Measurements from ENCODE around the gene ERICH2. TPM values are rescaled to one million over a fixed set of nuclear protein-coding genes. Genes with fewer than 3 reads are reported as not detected.

The ERICH2 gene
- total and polyA plus RNA-seq, 2 of the 13 experiments (the other 11 are each of a cell fraction or from before 2014, with no cell fraction given): not detected

DNA sequence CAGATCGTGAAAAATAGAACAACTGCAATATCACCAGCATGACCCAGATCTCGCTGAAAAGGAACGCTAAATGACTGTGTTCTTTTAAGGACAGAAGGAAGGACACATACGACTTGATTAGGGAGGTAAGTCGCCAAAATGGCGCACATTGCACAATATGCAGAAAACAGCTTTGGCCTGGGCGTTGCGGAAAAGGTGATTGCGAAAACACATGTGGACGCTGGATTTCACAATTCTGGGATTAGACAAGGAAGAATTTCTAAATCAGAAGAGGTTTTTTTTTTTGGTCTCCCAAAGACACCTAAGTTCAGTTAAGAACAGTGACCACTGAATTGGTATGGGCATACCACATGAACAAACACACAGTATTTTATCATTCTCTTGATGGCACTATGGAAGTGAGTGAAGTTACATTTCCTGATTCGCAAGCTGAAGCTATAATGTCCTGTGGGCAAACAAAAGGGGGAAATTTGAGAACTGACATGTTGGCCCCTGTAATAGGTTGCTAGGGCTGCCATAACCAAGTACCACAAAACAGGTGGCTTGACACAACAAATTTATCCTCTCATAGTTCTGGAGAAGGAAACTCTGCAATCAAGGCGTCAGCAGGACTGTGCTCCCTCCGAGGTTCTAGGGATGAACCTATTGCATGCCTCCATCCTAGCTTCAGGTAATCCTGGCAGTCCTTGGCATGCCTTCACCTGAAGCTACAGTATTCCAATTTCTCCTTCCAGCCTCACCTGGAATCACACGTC is 25.8 kb upstream of the ERICH2 start (continued):
- TF ChIP-seq, protein P1, sequence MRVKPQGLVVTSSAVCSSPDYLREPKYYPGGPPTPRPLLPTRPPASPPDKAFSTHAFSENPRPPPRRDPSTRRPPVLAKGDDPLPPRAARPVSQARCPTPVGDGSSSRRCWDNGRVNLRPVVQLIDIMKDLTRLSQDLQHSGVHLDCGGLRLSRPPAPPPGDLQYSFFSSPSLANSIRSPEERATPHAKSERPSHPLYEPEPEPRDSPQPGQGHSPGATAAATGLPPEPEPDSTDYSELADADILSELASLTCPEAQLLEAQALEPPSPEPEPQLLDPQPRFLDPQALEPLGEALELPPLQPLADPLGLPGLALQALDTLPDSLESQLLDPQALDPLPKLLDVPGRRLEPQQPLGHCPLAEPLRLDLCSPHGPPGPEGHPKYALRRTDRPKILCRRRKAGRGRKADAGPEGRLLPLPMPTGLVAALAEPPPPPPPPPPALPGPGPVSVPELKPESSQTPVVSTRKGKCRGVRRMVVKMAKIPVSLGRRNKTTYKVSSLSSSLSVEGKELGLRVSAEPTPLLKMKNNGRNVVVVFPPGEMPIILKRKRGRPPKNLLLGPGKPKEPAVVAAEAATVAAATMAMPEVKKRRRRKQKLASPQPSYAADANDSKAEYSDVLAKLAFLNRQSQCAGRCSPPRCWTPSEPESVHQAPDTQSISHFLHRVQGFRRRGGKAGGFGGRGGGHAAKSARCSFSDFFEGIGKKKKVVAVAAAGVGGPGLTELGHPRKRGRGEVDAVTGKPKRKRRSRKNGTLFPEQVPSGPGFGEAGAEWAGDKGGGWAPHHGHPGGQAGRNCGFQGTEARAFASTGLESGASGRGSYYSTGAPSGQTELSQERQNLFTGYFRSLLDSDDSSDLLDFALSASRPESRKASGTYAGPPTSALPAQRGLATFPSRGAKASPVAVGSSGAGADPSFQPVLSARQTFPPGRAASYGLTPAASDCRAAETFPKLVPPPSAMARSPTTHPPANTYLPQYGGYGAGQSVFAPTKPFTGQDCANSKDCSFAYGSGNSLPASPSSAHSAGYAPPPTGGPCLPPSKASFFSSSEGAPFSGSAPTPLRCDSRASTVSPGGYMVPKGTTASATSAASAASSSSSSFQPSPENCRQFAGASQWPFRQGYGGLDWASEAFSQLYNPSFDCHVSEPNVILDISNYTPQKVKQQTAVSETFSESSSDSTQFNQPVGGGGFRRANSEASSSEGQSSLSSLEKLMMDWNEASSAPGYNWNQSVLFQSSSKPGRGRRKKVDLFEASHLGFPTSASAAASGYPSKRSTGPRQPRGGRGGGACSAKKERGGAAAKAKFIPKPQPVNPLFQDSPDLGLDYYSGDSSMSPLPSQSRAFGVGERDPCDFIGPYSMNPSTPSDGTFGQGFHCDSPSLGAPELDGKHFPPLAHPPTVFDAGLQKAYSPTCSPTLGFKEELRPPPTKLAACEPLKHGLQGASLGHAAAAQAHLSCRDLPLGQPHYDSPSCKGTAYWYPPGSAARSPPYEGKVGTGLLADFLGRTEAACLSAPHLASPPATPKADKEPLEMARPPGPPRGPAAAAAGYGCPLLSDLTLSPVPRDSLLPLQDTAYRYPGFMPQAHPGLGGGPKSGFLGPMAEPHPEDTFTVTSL (CRISPR knock-in tag; IDR thresholded peaks at IDR 0.05; ENCODE audit: borderline replicate concordance): peak; percentile 78; the same call in 1 of the 2 replicates
- TF ChIP-seq SRF (IDR thresholded peaks at IDR 0.05; ENCODE audit: low read depth, low read length): no peak
- TF ChIP-seq ZNF780A (CRISPR knock-in tag; IDR thresholded peaks at IDR 0.05): no peak
- no peak for TF ChIP-seq ZBTB21 (CRISPR knock-in tag; IDR thresholded peaks at IDR 0.05)
- TF ChIP-seq ZNF160 (CRISPR knock-in tag; IDR thresholded peaks at IDR 0.05): no peak
- no peak for TF ChIP-seq ZNF790 (CRISPR knock-in tag; IDR thresholded peaks at IDR 0.05; ENCODE audit: borderline replicate concordance)
- TF ChIP-seq ZNF496 (CRISPR knock-in tag; IDR thresholded peaks at IDR 0.05; ENCODE audit: insufficient replicate concordance): no peak
- TF ChIP-seq HDAC2 (CRISPR knock-in tag; IDR thresholded peaks at IDR 0.05): peak; percentile 73; the same call in 1 of the 2 replicates
- TF ChIP-seq, protein P2, sequence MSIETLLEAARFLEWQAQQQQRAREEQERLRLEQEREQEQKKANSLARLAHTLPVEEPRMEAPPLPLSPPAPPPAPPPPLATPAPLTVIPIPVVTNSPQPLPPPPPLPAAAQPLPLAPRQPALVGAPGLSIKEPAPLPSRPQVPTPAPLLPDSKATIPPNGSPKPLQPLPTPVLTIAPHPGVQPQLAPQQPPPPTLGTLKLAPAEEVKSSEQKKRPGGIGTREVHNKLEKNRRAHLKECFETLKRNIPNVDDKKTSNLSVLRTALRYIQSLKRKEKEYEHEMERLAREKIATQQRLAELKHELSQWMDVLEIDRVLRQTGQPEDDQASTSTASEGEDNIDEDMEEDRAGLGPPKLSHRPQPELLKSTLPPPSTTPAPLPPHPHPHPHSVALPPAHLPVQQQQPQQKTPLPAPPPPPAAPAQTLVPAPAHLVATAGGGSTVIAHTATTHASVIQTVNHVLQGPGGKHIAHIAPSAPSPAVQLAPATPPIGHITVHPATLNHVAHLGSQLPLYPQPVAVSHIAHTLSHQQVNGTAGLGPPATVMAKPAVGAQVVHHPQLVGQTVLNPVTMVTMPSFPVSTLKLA (IDR thresholded peaks at IDR 0.05): no peak
- peak; percentile 98 for TF ChIP-seq ZNF644 (CRISPR knock-in tag; IDR thresholded peaks at IDR 0.05; ENCODE audit: low read depth)
- TF ChIP-seq PAF1 (CRISPR knock-in tag; IDR thresholded peaks at IDR 0.05): no peak
- no peak for TF ChIP-seq PRPF4 (IDR thresholded peaks at IDR 0.05; ENCODE audit: low read depth, low read length, poor library complexity, severe bottlenecking)
- peak; percentile 71 for TF ChIP-seq MED1 (CRISPR knock-in tag; IDR thresholded peaks at IDR 0.05)
- no peak for TF ChIP-seq KDM5A (IDR thresholded peaks at IDR 0.05; ENCODE audit: borderline replicate concordance, low read length)
- TF ChIP-seq, protein P3, sequence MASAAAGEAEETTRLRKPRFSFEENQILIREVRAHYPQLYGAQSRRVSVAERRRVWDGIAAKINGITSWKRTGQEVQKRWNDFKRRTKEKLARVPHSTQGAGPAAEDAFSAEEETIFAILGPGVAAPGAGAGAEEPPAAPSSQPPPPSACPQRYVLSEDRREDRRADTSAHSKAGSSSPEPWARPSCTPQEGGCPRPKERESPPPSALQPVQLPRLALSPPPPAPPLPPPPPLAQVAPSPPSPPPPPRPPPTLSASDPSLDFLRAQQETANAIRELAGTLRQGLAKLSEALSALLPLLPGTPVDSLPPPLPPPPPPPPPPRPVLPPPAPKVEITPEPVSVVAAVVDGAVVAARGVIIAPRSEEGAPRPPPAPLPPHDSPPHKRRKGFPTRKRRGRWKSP (CRISPR knock-in tag; IDR thresholded peaks at IDR 0.05): peak; percentile 76; the same call in 1 of the 2 replicates
- TF ChIP-seq, protein P4, sequence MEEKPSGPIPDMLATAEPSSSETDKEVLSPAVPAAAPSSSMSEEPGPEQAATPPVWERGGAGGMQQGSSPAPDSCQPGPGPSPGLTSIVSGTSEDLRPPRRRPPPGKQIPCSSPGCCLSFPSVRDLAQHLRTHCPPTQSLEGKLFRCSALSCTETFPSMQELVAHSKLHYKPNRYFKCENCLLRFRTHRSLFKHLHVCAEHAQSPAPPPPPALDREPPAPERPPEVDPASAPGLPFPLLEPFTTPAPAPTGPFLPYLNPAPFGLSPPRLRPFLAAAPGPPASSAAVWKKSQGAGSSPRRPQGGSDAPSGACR (CRISPR knock-in tag; IDR thresholded peaks at IDR 0.05): no peak
